ENCODE data around the gene IL2RA. TPM values are rescaled to one million over a fixed set of nuclear protein-coding genes. Genes with fewer than 3 reads are reported as not detected.
A peak's percentile ranks its signal among the peaks of the same experiment; 100 is the strongest.

IL2RA gene
- total and polyA plus RNA-seq, 2 donors from 2014 or later, result 0.54 to 11.9 TPM

DNA sequence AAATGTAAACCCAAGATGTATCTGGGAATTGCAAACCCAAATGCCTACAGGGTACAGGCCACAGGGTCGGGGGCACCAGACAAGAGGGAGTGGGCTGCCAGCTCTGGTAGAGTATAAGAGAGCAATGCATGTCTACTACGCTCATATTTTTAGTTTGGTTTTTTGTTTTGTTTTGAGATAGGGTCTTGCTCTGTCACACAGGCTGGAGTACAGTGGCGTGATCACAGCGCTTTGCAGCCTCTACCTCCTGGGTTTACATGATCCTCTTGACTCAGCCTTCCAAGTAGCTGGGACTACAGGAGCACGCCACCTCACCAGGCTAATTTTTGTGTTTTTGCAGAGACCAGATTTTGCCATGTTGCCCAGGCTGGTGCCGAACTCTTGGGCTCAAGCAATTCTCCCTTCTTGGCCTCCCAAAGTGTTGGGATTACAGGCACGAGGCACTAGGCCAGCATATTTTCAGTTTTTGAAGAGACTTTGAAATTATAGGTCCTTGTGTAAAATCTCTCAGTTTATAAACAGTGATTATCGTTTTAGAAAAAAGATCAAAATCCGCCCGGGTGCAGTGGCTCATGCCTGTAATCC, 73.7 kb downstream of the IL2RA start:
- peaks cover 0 to 4% (median 4%) of the 10 kb centered on the region in 3 donors for H3K9me3 ChIP-seq (ENCODE audit: control insufficient read depth in 2 of 3, insufficient read depth in 1 of 3, low read length in 3 of 3)
- no peak overlapping the region for H3K4me3 ChIP-seq (ENCODE audit: low read length in 3 of 3)
- H3K4me1 ChIP-seq (ENCODE audit: control insufficient read depth in 2 of 3, insufficient read depth in 2 of 3, low read depth in 1 of 3, low read length in 3 of 3), result no peaks in the 10 kb centered on the region
- intact Hi-C loops (cut with DNase I), result no loop called here
- TF ChIP-seq, protein P1, sequence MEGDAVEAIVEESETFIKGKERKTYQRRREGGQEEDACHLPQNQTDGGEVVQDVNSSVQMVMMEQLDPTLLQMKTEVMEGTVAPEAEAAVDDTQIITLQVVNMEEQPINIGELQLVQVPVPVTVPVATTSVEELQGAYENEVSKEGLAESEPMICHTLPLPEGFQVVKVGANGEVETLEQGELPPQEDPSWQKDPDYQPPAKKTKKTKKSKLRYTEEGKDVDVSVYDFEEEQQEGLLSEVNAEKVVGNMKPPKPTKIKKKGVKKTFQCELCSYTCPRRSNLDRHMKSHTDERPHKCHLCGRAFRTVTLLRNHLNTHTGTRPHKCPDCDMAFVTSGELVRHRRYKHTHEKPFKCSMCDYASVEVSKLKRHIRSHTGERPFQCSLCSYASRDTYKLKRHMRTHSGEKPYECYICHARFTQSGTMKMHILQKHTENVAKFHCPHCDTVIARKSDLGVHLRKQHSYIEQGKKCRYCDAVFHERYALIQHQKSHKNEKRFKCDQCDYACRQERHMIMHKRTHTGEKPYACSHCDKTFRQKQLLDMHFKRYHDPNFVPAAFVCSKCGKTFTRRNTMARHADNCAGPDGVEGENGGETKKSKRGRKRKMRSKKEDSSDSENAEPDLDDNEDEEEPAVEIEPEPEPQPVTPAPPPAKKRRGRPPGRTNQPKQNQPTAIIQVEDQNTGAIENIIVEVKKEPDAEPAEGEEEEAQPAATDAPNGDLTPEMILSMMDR (IDR thresholded peaks at IDR 0.05; ENCODE audit: borderline replicate concordance, extremely low read depth, insufficient read depth), result no peak
- H3K36me3 ChIP-seq (ENCODE audit: control insufficient read depth in 2 of 3, insufficient read depth in 3 of 3, low read length in 3 of 3), result no peaks in the 10 kb centered on the region
- H3K27ac ChIP-seq (ENCODE audit: low read depth in 2 of 2, low read length in 2 of 2), result no peak overlapping the region
- no peak for DNase-seq
- H3K9ac ChIP-seq (ENCODE audit: low read length in 3 of 3), result no peak overlapping the region
- no peaks in the 10 kb centered on the region for H3K27me3 ChIP-seq (ENCODE audit: control insufficient read depth, insufficient read depth, low read length)
- FAIRE-seq, result no peak

- TF ChIP-seq, protein P1 (IDR thresholded peaks at IDR 0.05; ENCODE audit: borderline replicate concordance, extremely low read depth, insufficient read depth), result no peak
- intact Hi-C loops (cut with DNase I), result no loop called here
- Histone ChIP-seq H3K27me3 (ENCODE audit: control insufficient read depth, insufficient read depth, low read length) (no peaks in the 10 kb centered on the region), H3K36me3 (ENCODE audit: control insufficient read depth in 2 of 3, insufficient read depth in 3 of 3, low read length in 3 of 3) (no peaks in the 10 kb centered on the region), H3K4me3 (ENCODE audit: low read length in 3 of 3) (no peak overlapping the region), H3K9ac (ENCODE audit: low read length in 3 of 3) (no peak overlapping the region), H3K9me3 (ENCODE audit: control insufficient read depth in 2 of 3, insufficient read depth in 1 of 3, low read length in 3 of 3) (peaks cover 0 to 4% (median 4%) of the 10 kb centered on the region in 3 donors), H3K27ac (ENCODE audit: low read depth in 2 of 2, low read length in 2 of 2) (no peak overlapping the region), H3K4me1 (ENCODE audit: control insufficient read depth in 2 of 3, insufficient read depth in 2 of 3, low read depth in 1 of 3, low read length in 3 of 3) (no peaks in the 10 kb centered on the region)
- FAIRE-seq (no peak), DNase-seq (no peak)
These were observed 74.4 kb downstream of the IL2RA start for GRCh38 chr10:5987747-5988146.

DNA sequence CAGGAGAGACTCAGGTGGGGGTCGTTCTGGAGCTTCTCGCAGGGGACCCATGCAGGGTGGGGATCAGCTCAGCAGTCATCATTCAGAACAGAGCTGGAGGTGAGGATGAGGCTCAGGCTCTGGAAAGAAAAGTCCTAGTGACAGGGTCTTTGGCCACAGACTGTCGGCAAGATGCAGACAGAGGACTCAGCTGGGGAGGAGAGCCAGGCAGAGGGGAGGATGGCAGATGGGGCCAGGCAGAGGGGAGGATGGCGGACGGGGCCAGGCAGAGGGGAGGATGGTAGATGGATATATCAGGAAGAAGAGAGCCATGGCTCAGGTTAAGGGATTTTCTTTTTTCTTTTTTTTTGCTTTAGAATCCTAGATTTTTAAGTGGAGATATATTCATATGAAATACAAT, 77.1 kb downstream of the IL2RA start:
- Histone ChIP-seq H3K4me1 (ENCODE audit: control insufficient read depth in 2 of 3, insufficient read depth in 2 of 3, low read depth in 1 of 3, low read length in 3 of 3) (no peaks in the 10 kb centered on the region), H3K27ac (ENCODE audit: low read depth in 2 of 2, low read length in 2 of 2) (no peak overlapping the region), H3K9ac (ENCODE audit: low read length in 3 of 3) (no peak overlapping the region), H3K27me3 (ENCODE audit: control insufficient read depth, insufficient read depth, low read length) (no peaks in the 10 kb centered on the region), H3K36me3 (ENCODE audit: control insufficient read depth in 2 of 3, insufficient read depth in 3 of 3, low read length in 3 of 3) (no peaks in the 10 kb centered on the region), H3K9me3 (ENCODE audit: control insufficient read depth in 2 of 3, insufficient read depth in 1 of 3, low read length in 3 of 3) (no peaks in the 10 kb centered on the region), H3K4me3 (ENCODE audit: low read length in 3 of 3) (no peak overlapping the region)
- TF ChIP-seq, protein P1 (IDR thresholded peaks at IDR 0.05; ENCODE audit: borderline replicate concordance, extremely low read depth, insufficient read depth), result no peak
- intact Hi-C loops (cut with DNase I), result no loop called here
- DNase-seq (no peak), FAIRE-seq (no peak)

DNA sequence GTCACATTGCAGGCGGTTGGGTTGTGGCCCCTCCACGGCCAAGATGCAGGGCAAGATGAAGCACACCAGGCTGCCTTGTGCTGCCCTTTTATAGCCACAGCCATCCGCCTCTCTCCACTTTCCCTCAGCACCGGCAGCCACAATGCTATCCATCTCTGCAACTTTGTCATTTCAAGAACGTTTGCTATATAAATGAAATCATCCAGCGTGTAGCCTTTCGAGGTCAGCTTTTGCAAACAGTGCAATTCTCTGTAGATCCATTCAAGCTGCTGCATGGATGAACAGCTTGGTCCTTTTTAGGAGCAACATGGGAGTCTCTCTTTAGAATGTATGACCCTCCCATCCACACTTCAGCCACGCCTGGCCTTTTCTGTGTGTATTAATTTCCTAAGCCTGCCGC, 78.4 kb downstream of the IL2RA start:
- Histone ChIP-seq H3K4me3 (ENCODE audit: low read length in 3 of 3) (no peak overlapping the region), H3K9me3 (ENCODE audit: control insufficient read depth in 2 of 3, insufficient read depth in 1 of 3, low read length in 3 of 3) (no peaks in the 10 kb centered on the region), H3K36me3 (ENCODE audit: control insufficient read depth in 2 of 3, insufficient read depth in 3 of 3, low read length in 3 of 3) (no peaks in the 10 kb centered on the region), H3K9ac (ENCODE audit: low read length in 3 of 3) (no peak overlapping the region), H3K27me3 (ENCODE audit: control insufficient read depth, insufficient read depth, low read length) (no peaks in the 10 kb centered on the region), H3K4me1 (ENCODE audit: control insufficient read depth in 2 of 3, insufficient read depth in 2 of 3, low read depth in 1 of 3, low read length in 3 of 3) (no peaks in the 10 kb centered on the region), H3K27ac (ENCODE audit: low read depth in 2 of 2, low read length in 2 of 2) (no peak overlapping the region)
- TF ChIP-seq, protein P1 (IDR thresholded peaks at IDR 0.05; ENCODE audit: borderline replicate concordance, extremely low read depth, insufficient read depth), result no peak
- intact Hi-C loops (cut with DNase I), result no loop called here
- FAIRE-seq, result no peak
- DNase-seq, result peak in 2 of 5 donors; percentile 39 to 83

Data from kidney (tissue), 14 donors.